Fibroblast of villous mesenchyme (primary cell): ENCODE results near the gene ANKRD9. TPM values are rescaled to one million over a fixed set of nuclear protein-coding genes. Genes with fewer than 3 reads are reported as not detected.

Experiments
- DNase-seq: peaks from one replicate; pipeline ENCODE4 v3.0.0-alpha.2; 2010; ENCODE audit warnings: low read depth
- H3K4me3 ChIP-seq: 2 replicates; pipeline ENCODE4 v1.5.1; 2011; ENCODE audit warnings: low read depth, mild to moderate bottlenecking, low read length
- total RNA-seq: library from RNA; depleted of rRNA; stranded (reverse); fragments of >200 nt; gene quantifications from 2 replicates; pipeline ENCODE4 v1.2.3, GENCODE V29; 2012
- TF ChIP-seq, protein P1 (sequence below): IDR thresholded peaks from 2 replicates; pipeline ENCODE4 v1.5.1; 2012; ENCODE audit warnings: low read depth, mild to moderate bottlenecking, low read length; ENCODE audit not compliant: insufficient read depth

Gene ANKRD9
- total RNA-seq, 1 donor, result 16.4 TPM

DNA sequence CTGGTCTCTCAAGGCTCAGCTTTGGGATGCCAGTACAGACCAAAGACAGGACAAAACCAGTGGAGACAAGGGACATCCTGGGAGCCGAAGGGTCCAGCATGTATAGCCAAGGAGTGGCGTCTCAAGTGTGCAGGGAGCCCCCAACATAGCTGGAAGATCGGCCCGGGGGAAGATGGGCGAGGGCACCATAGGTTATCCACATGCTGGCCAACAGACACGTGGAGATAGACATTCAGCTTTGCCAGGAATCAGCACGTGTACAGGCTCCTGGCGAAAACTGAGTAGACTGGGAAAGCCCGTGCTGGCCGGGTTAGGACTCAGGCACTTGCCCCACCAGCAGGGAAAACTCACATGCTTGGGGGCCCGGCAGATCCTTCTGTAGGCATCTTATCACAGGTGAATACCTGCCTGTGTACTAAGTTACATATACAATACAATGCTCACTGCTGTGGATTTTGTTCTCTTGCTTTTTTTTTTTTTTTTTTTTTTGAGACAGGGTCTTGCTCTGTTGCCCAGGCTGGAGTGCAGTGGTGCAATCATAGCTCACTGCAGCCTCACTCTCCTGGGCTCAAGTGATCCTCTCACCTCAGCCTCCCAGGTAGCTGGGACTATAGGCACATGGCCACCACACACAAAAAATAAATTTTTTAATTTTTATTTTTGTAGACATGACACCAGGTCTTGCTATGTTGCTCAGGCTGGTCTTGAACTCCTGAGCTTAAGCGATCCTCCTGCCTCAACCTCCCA lies 5.6 kb upstream of the ANKRD9 start:
- H3K4me3 ChIP-seq, result no peak overlapping the region
- DNase-seq, result no peak
- TF ChIP-seq, protein P1, sequence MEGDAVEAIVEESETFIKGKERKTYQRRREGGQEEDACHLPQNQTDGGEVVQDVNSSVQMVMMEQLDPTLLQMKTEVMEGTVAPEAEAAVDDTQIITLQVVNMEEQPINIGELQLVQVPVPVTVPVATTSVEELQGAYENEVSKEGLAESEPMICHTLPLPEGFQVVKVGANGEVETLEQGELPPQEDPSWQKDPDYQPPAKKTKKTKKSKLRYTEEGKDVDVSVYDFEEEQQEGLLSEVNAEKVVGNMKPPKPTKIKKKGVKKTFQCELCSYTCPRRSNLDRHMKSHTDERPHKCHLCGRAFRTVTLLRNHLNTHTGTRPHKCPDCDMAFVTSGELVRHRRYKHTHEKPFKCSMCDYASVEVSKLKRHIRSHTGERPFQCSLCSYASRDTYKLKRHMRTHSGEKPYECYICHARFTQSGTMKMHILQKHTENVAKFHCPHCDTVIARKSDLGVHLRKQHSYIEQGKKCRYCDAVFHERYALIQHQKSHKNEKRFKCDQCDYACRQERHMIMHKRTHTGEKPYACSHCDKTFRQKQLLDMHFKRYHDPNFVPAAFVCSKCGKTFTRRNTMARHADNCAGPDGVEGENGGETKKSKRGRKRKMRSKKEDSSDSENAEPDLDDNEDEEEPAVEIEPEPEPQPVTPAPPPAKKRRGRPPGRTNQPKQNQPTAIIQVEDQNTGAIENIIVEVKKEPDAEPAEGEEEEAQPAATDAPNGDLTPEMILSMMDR, result no peak

DNA sequence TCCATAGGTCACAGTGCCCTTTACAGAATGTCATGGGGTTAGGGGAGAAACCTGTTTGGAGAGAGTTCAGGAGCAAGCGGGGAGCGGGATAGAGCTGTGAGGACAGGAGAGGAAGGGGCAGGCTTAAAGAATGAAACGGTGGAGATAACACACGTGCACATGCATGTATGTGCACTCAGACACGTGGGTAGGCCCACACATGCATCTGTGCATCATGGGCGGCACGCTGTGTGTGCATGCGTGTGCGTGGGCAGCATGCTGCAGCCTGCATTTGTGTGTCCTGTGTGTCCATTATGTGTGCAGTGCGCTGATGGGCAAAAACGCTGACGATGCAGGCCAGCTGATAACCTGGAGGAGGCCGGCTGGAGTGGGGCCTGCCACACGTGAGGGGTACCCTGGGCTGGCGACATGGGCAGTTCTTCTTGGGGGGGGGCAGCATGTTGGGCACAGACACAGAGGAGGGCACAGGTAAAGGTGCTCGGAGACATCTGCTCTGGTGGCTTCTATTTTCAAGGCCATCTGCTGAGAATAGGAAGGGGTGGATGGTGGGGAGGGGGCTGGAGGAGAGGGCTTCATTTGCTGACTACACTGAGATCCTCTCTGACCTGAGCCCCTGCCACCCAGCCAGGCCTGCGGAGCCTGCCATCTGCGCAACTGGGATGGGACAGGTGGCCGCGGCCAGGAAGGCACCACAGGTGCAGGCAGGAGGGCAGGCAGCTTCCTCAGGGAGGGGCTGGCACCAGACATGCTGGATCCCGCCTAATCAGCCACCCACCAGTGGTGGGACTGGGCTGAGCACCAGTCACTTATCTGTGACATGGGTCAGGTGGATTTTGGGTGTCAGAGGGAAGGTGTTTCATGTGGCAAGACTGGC lies 4.6 kb upstream of the ANKRD9 start:
- DNase-seq, result no peak
- no peak overlapping the region for H3K4me3 ChIP-seq
- TF ChIP-seq, protein P1, result no peak

DNA sequence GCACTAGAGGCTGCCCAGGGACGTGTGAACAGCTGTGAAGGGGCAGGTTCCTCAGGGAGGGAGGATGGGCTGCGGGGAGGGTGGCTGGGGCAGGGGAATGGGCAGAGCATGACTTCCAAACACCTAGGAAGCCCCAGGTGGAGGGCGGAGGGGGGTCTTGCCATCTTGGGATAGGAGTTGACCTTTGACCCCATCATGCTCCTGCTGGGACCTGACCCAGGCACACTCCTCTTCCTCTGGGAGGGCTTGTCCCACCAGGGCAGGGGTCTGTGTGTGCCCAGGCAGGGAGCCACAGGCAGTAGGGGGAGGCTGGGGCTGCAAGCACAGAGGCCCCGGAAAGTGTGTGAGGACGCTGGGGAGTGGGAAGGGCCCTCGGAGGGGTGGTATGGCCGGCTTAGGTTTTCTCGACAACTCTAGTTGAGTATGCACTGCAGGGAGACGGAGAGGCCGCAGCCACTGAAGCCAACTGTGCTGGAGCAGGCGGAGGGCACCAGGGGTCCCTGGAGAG lies 3.3 kb upstream of the ANKRD9 start:
- H3K4me3 ChIP-seq, result no peak overlapping the region
- DNase-seq, result no peak
- TF ChIP-seq, protein P1, result no peak

DNA sequence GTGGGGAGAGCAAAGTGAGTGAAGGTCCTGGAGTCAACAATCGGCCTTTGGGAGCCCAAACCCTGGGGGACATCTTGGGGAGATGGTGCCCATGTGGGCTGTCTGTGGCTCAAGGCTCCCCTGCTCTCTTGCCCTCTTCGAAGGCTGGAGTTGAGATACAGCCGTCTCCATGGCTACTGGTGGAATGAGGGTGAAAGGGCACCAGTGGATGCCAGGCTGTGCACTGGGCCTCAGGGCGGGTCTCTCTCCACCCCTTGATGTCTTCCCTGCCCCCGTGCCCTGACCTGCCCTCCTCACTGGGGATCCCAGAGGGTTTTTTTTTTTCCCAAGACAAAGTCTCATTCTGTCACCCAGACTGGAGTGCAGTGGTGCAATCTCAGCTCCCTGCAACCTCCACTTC lies 2.0 kb upstream of the ANKRD9 start:
- TF ChIP-seq, protein P1, result no peak
- no peak for DNase-seq
- no peak overlapping the region for H3K4me3 ChIP-seq

DNA sequence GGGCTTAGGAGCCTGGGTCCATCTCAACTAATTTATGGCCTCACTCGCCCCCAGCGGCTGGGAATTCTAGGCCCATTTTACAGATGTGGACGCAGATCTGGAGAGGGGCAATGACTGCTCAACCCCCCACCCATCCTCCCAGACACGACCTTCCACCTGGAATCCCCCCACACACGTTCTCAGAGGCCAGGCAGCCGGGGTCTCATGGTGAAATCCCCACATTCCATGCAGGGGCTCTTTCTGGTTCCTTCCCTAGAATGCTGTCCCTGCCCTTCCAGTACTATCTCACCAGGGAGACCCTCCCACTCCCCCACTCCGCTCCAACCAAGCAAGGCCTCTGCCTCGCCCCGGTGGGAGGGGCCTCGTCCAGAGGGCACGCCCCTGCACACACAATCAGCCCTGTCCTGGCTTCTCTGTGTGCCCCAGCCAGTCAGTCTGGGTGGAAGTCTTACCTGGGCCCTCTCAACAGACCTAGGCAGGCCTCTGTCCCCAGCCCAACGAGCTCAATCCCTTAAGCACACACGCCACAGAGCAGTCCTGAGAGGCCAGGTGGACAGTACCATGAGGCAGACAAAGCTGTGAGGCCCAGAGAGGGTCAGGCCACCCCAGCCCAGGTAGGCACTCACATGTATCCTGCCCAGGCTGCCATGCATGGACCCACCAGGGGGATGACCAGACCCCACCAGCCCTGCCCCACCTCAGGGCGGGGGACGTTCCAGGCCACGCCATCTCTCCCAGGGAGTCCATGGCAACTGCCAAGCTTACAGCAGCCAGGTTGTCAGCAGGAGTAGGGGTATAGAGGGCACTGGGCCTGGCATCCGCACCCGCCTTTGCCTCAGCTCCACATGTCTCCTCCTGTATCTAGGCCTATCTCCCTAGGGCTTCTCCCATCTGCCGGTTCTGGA lies 1.3 kb upstream of the ANKRD9 start:
- TF ChIP-seq, protein P1, result no peak
- no peak overlapping the region for H3K4me3 ChIP-seq

More for the DNA sequence above, 1.3 kb upstream of the ANKRD9 start:
- no peak for DNase-seq
